ENCODE data around the gene ACSS2. TPM values are rescaled to one million over a fixed set of nuclear protein-coding genes. Genes with fewer than 3 reads are reported as not detected.
"Not testable (repeated sequence)": the region's sequence is repeated elsewhere in the genome, so short reads cannot be mapped to it uniquely, and the experiment has no call there.

Gene ACSS2
- total RNA-seq, 1 donor from 2014 or later: 137 TPM

- DNase-seq: no peak
- intact Hi-C loops (cut with DNase I): no loop called here
- no peak for ATAC-seq (ENCODE audit: poor library complexity)
Observed at GRCh38 chr20:34895465-34895864, 19.1 kb downstream of the ACSS2 start.

GRCh38 chr20:34896086-34896621 is 19.7 kb downstream of the ACSS2 start:
- ATAC-seq (ENCODE audit: poor library complexity) (peak; percentile 87), DNase-seq (no peak)
- intact Hi-C loops (cut with DNase I): no loop called here

- intact Hi-C loops (cut with DNase I); DNase-seq; ATAC-seq (ENCODE audit: poor library complexity): not testable (repeated sequence)
Observed at GRCh38 chr20:34898129-34898528, 21.7 kb downstream of the ACSS2 start.

GRCh38 chr20:34898731-34899130 is 22.3 kb downstream of the ACSS2 start:
- intact Hi-C loops (cut with DNase I); ATAC-seq (ENCODE audit: poor library complexity); DNase-seq: not testable (repeated sequence)

GRCh38 chr20:34904202-34904621 is 27.8 kb downstream of the ACSS2 start:
- no peak for DNase-seq

GRCh38 chr20:34907616-34908469 is 31.4 kb downstream of the ACSS2 start:
- intact Hi-C loops (cut with DNase I): loop anchor here (2.0 kb wide), 1 partner anchor 31 kb away; the partner anchor contains the start of gene ACSS2
- peak; percentile 92 for ATAC-seq (ENCODE audit: poor library complexity)
- DNase-seq: peak; percentile 71

More at GRCh38 chr20:34904202-34904621, 27.8 kb downstream of the ACSS2 start:
- no peak for ATAC-seq (ENCODE audit: poor library complexity)
- intact Hi-C loops (cut with DNase I): no loop called here

GRCh38 chr20:34915131-34915530 is 38.7 kb downstream of the ACSS2 start:
- intact Hi-C loops (cut with DNase I): no loop called here
- no peak for ATAC-seq (ENCODE audit: poor library complexity)

GRCh38 chr20:34915749-34916455 is 39.5 kb downstream of the ACSS2 start:
- ATAC-seq (ENCODE audit: poor library complexity) (peak; percentile 31), DNase-seq (no peak)
- intact Hi-C loops (cut with DNase I): no loop called here

More at GRCh38 chr20:34915131-34915530, 38.7 kb downstream of the ACSS2 start:
- no peak for DNase-seq

- DNase-seq (no peak), ATAC-seq (ENCODE audit: poor library complexity) (peak; percentile 6)
- intact Hi-C loops (cut with DNase I): no loop called here
Observed at GRCh38 chr20:34916774-34917354, 40.5 kb downstream of the ACSS2 start.

- no peak for ATAC-seq (ENCODE audit: poor library complexity)
- DNase-seq: no peak
- intact Hi-C loops (cut with DNase I): no loop called here
Observed at GRCh38 chr20:34920055-34920454, 43.6 kb downstream of the ACSS2 start.

- intact Hi-C loops (cut with DNase I): no loop called here
- DNase-seq (no peak), ATAC-seq (ENCODE audit: poor library complexity) (no peak)
Observed at GRCh38 chr20:34921436-34921835, 45.0 kb downstream of the ACSS2 start.

GRCh38 chr20:34922654-34923381 is 46.4 kb downstream of the ACSS2 start:
- intact Hi-C loops (cut with DNase I): no loop called here
- DNase-seq (no peak), ATAC-seq (ENCODE audit: poor library complexity) (peak; percentile 80)

- no peak for DNase-seq
- intact Hi-C loops (cut with DNase I): no loop called here
- no peak for ATAC-seq (ENCODE audit: poor library complexity)
Observed at GRCh38 chr20:34923414-34923813, 47.0 kb downstream of the ACSS2 start.

GRCh38 chr20:34925341-34925740 is 48.9 kb downstream of the ACSS2 start:
- intact Hi-C loops (cut with DNase I): no loop called here
- DNase-seq (no peak), ATAC-seq (ENCODE audit: poor library complexity) (no peak)

- DNase-seq: no peak
- intact Hi-C loops (cut with DNase I): no loop called here
- no peak for ATAC-seq (ENCODE audit: poor library complexity)
Observed at GRCh38 chr20:34925981-34926380, 49.6 kb downstream of the ACSS2 start.

- no peak for DNase-seq
Observed at GRCh38 chr20:34926581-34926980, 50.2 kb downstream of the ACSS2 start.

GRCh38 chr20:34927736-34928135 is 51.3 kb downstream of the ACSS2 start:
- ATAC-seq (ENCODE audit: poor library complexity) (no peak), DNase-seq (no peak)
- intact Hi-C loops (cut with DNase I): no loop called here

More at GRCh38 chr20:34926581-34926980, 50.2 kb downstream of the ACSS2 start:
- intact Hi-C loops (cut with DNase I): no loop called here
- no peak for ATAC-seq (ENCODE audit: poor library complexity)

- no peak for ATAC-seq (ENCODE audit: poor library complexity)
- intact Hi-C loops (cut with DNase I): no loop called here
- DNase-seq: no peak
Observed at GRCh38 chr20:34928411-34928810, 52.0 kb downstream of the ACSS2 start.
